ENCODE data around the gene MSRB1. TPM values are rescaled to one million over a fixed set of nuclear protein-coding genes. Genes with fewer than 3 reads are reported as not detected.
"Not testable (repeated sequence)": the region's sequence is repeated elsewhere in the genome, so short reads cannot be mapped to it uniquely, and the experiment has no call there.

Gene MSRB1
- total RNA-seq, 2 donors from 2014 or later, result 21.2 to 37.6 TPM

DNA sequence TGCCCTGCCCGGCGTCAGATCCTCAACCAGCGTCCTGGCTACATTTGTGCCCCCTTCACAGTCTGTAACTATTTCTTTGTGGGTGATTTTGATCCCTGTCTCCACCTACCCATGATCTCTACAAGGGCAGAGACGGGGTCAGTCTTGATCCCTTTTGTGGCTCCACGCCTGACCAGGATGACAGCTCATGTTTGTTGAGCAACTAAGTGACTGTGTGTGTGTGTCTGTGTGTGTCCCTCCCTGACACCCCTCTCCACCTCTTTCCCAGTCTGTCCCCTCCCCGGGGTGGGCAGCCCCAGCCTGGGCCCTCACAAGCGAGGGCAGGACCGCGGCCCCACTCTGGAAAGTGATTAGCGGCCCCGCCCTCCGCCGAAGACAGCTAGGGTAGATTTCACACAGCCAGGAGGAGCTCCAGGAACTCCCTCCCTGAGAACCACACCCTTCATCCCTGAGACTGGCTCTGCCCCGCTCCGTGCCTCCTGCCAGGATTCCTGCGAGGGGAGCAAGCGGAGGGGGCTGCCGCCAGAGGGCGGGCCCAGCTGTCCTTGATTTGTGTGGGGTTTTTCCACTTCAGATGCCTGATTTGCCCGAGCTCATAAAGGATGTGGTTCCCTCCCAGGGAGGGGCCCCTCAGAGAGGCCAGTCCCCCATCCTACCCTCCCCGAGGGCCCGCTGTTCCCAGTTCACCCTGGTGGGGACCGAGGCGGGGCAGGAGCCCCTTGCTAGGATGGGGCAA lies 19.5 kb downstream of the MSRB1 start:
- no peaks in the 10 kb centered on the region for H3K36me3 ChIP-seq
- H3K4me1 ChIP-seq (ENCODE audit: control insufficient read depth in 1 of 2, low read depth in 2 of 2), result no peaks in the 10 kb centered on the region
- ATAC-seq (ENCODE audit: insufficient number of reproducible peaks, low FRiP score, low read depth) (no peak), DNase-seq (ENCODE audit: low spot score) (no peak)
- H3K27me3 ChIP-seq (replicated peaks; ENCODE audit: insufficient read depth), result peaks cover 22% of the 10 kb centered on the region
- H3K4me3 ChIP-seq, result no peak overlapping the region
- no peak for TF ChIP-seq CTCF (IDR thresholded peaks at IDR 0.05)
- no peak overlapping the region for H3K27ac ChIP-seq
- H3K9me3 ChIP-seq, result no peaks in the 10 kb centered on the region

- ATAC-seq (ENCODE audit: insufficient number of reproducible peaks, low FRiP score, low read depth) (no peak), DNase-seq (ENCODE audit: low spot score) (no peak)
- no peaks in the 10 kb centered on the region for H3K9me3 ChIP-seq
- peaks cover 22% of the 10 kb centered on the region for H3K27me3 ChIP-seq (replicated peaks; ENCODE audit: insufficient read depth)
- H3K36me3 ChIP-seq, result no peaks in the 10 kb centered on the region
- H3K4me3 ChIP-seq, result no peak overlapping the region
- H3K27ac ChIP-seq, result no peak overlapping the region
- no peaks in the 10 kb centered on the region for H3K4me1 ChIP-seq (ENCODE audit: control insufficient read depth in 1 of 2, low read depth in 2 of 2)
- TF ChIP-seq CTCF (IDR thresholded peaks at IDR 0.05), result no peak
These were observed 20.6 kb downstream of the MSRB1 start for GRCh38 chr16:1922357-1922756.

DNA sequence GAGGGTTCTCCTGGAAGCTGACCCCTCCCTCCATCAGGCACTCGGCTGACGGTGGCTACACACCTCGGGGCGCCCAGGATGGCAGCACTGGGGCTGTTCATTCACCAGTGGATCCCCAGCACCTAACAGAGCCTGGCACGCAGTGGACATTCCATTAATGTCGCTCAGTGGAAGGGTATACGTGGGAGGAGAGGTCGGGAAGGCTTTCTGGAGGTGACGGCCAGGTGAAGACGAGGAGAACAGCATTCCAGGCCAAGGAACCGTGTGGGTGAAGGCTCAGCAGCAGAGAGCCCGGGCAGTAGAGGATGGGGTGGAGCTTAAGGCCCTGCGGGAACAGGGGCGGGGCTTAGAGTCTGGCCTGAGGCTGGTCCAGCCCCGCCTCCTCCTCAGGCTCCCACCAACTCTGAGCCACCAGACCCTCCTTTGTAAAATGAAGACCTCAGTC lies 22.2 kb downstream of the MSRB1 start:
- Histone ChIP-seq H3K9me3 (no peaks in the 10 kb centered on the region), H3K36me3 (no peaks in the 10 kb centered on the region), H3K27me3 (replicated peaks; ENCODE audit: insufficient read depth) (peaks cover 22% of the 10 kb centered on the region), H3K4me1 (ENCODE audit: control insufficient read depth in 1 of 2, low read depth in 2 of 2) (no peaks in the 10 kb centered on the region), H3K27ac (no peak overlapping the region), H3K4me3 (no peak overlapping the region)
- no peak for ATAC-seq (ENCODE audit: insufficient number of reproducible peaks, low FRiP score, low read depth)
- no peak for DNase-seq (ENCODE audit: low spot score)
- TF ChIP-seq CTCF (IDR thresholded peaks at IDR 0.05), result no peak

- ATAC-seq (ENCODE audit: insufficient number of reproducible peaks, low FRiP score, low read depth); H3K4me1 ChIP-seq (ENCODE audit: control insufficient read depth in 1 of 2, low read depth in 2 of 2); DNase-seq (ENCODE audit: low spot score); H3K36me3 ChIP-seq; H3K27ac ChIP-seq; H3K4me3 ChIP-seq; H3K9me3 ChIP-seq: not testable (repeated sequence)
- H3K27me3 ChIP-seq (replicated peaks; ENCODE audit: insufficient read depth), result peaks cover 22% of the 10 kb centered on the region
These were observed 22.9 kb downstream of the MSRB1 start for GRCh38 chr16:1920122-1920521.

DNA sequence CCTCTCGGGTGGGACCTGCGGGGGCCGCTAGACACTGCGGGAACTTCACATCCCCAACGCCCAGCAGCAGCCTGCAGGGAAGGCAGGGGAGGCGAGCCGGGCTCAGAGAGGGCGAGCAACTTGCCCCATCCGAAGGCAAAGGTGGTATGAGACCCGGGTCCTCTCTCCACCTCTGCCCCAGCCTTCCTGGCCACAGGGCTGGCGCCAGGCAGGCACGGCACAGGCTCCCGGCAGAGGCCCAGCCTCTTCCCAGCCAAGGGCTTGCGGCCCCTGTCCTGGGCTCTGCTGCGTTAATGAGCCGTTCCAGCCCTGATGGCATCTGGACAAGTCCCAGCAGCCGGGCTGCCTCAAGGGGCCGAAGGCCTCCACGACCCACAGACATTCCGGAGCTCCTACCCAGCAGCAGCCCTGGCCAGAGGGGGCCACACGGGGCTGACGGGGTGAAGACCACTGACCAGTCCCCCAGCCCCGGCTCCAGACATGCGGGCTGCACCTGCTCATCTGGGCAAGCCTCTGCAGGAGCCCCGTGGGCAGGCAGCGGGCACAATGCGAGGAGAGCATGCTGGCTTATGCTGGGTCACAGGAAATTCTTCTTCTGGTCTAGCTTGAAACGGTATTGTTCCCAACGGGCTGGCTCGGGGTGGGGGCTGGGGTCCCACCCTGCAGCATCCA lies 23.5 kb downstream of the MSRB1 start:
- no peak for TF ChIP-seq CTCF (IDR thresholded peaks at IDR 0.05)
- H3K27me3 ChIP-seq (replicated peaks; ENCODE audit: insufficient read depth), result peaks cover 22% of the 10 kb centered on the region
- no peak for ATAC-seq (ENCODE audit: insufficient number of reproducible peaks, low FRiP score, low read depth)
- H3K36me3 ChIP-seq, result no peaks in the 10 kb centered on the region
- no peak overlapping the region for H3K4me3 ChIP-seq
- no peaks in the 10 kb centered on the region for H3K9me3 ChIP-seq
- no peaks in the 10 kb centered on the region for H3K4me1 ChIP-seq (ENCODE audit: control insufficient read depth in 1 of 2, low read depth in 2 of 2)
- H3K27ac ChIP-seq, result no peak overlapping the region
- DNase-seq (ENCODE audit: low spot score), result no peak
